Skeletal muscle satellite cell (primary cell): Measurements from ENCODE around the gene ARF3.

Source experiments
- H3K27me3 ChIP-seq: 2 replicates; pipeline ENCODE4 v1.7.0; 2013; ENCODE audit warnings: low read length; ENCODE audit not compliant: control insufficient read depth, insufficient read depth
- H3K36me3 ChIP-seq: 2 replicates; pipeline ENCODE4 v1.7.0; 2013; ENCODE audit warnings: mild to moderate bottlenecking, control low read depth, low read length; ENCODE audit not compliant: insufficient read depth
- H3K4me1 ChIP-seq: 2 replicates; pipeline ENCODE4 v1.7.0; 2013; ENCODE audit warnings: low read length; ENCODE audit not compliant: control insufficient read depth, insufficient read depth
- H3K4me2 ChIP-seq: 2 replicates; pipeline ENCODE4 v1.7.0; 2013; ENCODE audit warnings: mild to moderate bottlenecking, low read length
- H3K4me3 ChIP-seq: 2 replicates; pipeline ENCODE4 v1.7.0; 2013; ENCODE audit warnings: low read length
- H3K9ac ChIP-seq: 2 replicates; pipeline ENCODE4 v1.7.0; 2013; ENCODE audit warnings: mild to moderate bottlenecking, low read depth, low read length, moderate library complexity
- H3K9me3 ChIP-seq: replicated peaks from 2 replicates; pipeline ENCODE4 v1.7.0; 2013; ENCODE audit warnings: mild to moderate bottlenecking, control low read depth, low read length

Gene ARF3

GRCh38 chr12:48956279-48957140 is 777 bp downstream of the ARF3 start:
- no peaks in the 10 kb centered on the region for H3K27me3 ChIP-seq
- no peaks in the 10 kb centered on the region for H3K9me3 ChIP-seq
- H3K36me3 ChIP-seq: peaks cover 32% of the 10 kb centered on the region
- peaks cover 22% of the 10 kb centered on the region for H3K4me1 ChIP-seq
- peak overlapping the region; percentile 97 for H3K4me2 ChIP-seq
- peak overlapping the region; percentile 94 for H3K9ac ChIP-seq
- H3K4me3 ChIP-seq: peak overlapping the region; percentile 98

- no peak overlapping the region for H3K9ac ChIP-seq
- no peaks in the 10 kb centered on the region for H3K9me3 ChIP-seq
- H3K36me3 ChIP-seq: peaks cover 33% of the 10 kb centered on the region
- peaks cover 15% of the 10 kb centered on the region for H3K4me1 ChIP-seq
- H3K27me3 ChIP-seq: no peaks in the 10 kb centered on the region
- no peak overlapping the region for H3K4me3 ChIP-seq
- H3K4me2 ChIP-seq: peak overlapping the region; percentile 97
Observed at GRCh38 chr12:48954841-48955501, 2.3 kb downstream of the ARF3 start.

GRCh38 chr12:48954061-48954460 is 3.2 kb downstream of the ARF3 start:
- no peak overlapping the region for H3K9ac ChIP-seq
- no peaks in the 10 kb centered on the region for H3K27me3 ChIP-seq
- no peak overlapping the region for H3K4me2 ChIP-seq
- H3K9me3 ChIP-seq: no peaks in the 10 kb centered on the region
- H3K36me3 ChIP-seq: peaks cover 38% of the 10 kb centered on the region
- H3K4me3 ChIP-seq: no peak overlapping the region
- peaks cover 15% of the 10 kb centered on the region for H3K4me1 ChIP-seq

DNA sequence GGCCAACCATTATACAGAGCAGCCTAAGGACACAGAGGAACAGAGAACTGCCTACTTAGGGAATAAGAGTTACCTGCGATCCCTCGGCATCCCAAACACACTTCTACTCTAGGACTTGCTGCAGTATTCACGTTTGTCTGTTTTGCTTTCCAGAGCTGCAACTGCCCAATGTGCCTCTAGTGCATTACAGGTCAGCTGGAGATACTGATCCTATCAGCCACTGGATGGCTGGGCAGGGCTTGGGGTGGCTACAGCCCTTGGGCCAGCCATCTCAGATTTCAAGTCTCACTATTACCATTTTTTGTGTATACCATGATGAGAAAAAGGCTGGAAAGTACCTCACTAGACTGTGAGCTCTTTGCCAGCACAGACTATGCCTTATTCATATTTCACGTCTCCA is 4.6 kb downstream of the ARF3 start:
- H3K9me3 ChIP-seq: no peaks in the 10 kb centered on the region
- H3K27me3 ChIP-seq: no peaks in the 10 kb centered on the region
- H3K4me3 ChIP-seq: no peak overlapping the region
- H3K9ac ChIP-seq: no peak overlapping the region
- peaks cover 42% of the 10 kb centered on the region for H3K36me3 ChIP-seq
- H3K4me1 ChIP-seq: peaks cover 11% of the 10 kb centered on the region
- no peak overlapping the region for H3K4me2 ChIP-seq

DNA sequence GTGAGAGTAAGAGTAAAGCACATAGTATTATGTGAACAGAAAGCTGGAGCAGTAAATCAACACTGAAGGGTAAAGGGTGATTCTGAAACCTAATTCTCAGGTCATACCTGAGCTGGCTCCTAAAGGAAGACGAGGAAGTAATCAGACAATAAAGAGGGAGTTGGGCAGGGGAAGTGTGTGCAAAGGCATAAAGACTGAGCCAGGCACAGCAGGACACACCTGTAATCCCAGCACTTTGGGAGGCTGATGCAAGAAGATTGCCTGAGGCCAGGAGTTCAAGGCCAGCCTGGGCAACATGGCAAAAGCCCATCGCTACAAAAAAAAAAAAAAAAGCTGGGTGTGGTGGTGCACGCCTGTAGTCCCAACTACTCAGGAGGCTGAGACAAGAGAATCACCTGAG is 9.6 kb downstream of the ARF3 start:
- Histone ChIP-seq H3K4me1 (no peaks in the 10 kb centered on the region), H3K36me3 (peaks cover 24% of the 10 kb centered on the region), H3K4me3 (no peak overlapping the region), H3K4me2 (no peak overlapping the region), H3K27me3 (no peaks in the 10 kb centered on the region), H3K9ac (no peak overlapping the region), H3K9me3 (no peaks in the 10 kb centered on the region)

GRCh38 chr12:48946943-48947342 is 10.3 kb downstream of the ARF3 start:
- Histone ChIP-seq H3K4me3 (no peak overlapping the region), H3K36me3 (peaks cover 23% of the 10 kb centered on the region), H3K9me3 (no peaks in the 10 kb centered on the region), H3K27me3 (no peaks in the 10 kb centered on the region), H3K4me1 (no peaks in the 10 kb centered on the region), H3K4me2 (no peak overlapping the region), H3K9ac (no peak overlapping the region)

- no peaks in the 10 kb centered on the region for H3K9me3 ChIP-seq
- no peaks in the 10 kb centered on the region for H3K4me1 ChIP-seq
- no peak overlapping the region for H3K9ac ChIP-seq
- peaks cover 27% of the 10 kb centered on the region for H3K36me3 ChIP-seq
- no peaks in the 10 kb centered on the region for H3K27me3 ChIP-seq
- no peak overlapping the region for H3K4me2 ChIP-seq
- no peak overlapping the region for H3K4me3 ChIP-seq
Observed at GRCh38 chr12:48946205-48946604, 11.1 kb downstream of the ARF3 start.

DNA sequence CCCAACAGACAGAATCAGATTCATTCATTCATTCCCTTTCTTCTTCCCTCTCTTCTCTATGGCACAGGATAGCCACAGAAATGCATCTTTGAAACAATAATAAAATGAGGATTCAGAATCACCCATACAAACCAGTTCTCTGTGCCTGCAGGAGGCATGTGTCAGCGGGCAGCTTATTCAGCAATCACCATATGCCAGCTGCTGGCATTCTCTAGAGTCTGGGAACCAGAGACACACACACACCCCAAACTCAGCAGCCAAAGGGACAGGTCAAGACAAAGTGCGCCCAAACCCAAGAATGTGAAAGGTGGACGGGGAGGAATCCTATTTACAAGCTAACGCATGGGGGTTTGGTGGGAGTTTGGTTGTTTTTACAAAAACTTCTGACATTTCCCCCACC is 14.1 kb downstream of the ARF3 start:
- Histone ChIP-seq H3K27me3 (no peaks in the 10 kb centered on the region), H3K4me1 (peaks cover 3% of the 10 kb centered on the region), H3K9ac (no peak overlapping the region), H3K36me3 (peaks cover 38% of the 10 kb centered on the region), H3K4me3 (no peak overlapping the region), H3K4me2 (no peak overlapping the region), H3K9me3 (no peaks in the 10 kb centered on the region)

GRCh38 chr12:48940181-48940580 is 17.1 kb downstream of the ARF3 start:
- H3K27me3 ChIP-seq: no peaks in the 10 kb centered on the region
- H3K9ac ChIP-seq: no peak overlapping the region
- H3K9me3 ChIP-seq: no peaks in the 10 kb centered on the region
- peaks cover 3% of the 10 kb centered on the region for H3K4me1 ChIP-seq
- H3K36me3 ChIP-seq: peaks cover 55% of the 10 kb centered on the region
- no peak overlapping the region for H3K4me2 ChIP-seq
- no peak overlapping the region for H3K4me3 ChIP-seq

DNA sequence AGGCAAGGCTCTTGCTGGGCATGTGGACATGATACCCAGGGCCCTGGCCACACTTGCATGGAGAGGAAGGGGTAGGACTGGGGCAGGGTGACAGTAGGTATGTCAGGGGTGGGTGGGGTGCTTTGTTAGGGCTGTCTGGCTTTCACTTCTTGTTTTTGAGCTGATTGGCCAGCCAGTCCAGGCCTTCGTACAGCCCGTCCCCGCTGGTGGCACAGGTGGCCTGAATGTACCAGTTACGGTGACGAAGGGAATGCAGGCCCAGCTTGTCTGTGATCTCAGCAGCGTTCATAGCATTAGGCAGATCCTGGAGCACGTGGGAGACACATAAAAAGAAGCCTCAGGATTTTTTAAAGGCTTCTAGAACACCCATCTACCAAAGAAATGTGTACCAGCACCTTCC is 18.5 kb downstream of the ARF3 start:
- no peak overlapping the region for H3K4me2 ChIP-seq
- H3K9ac ChIP-seq: no peak overlapping the region
- no peaks in the 10 kb centered on the region for H3K27me3 ChIP-seq
- H3K36me3 ChIP-seq: peaks cover 62% of the 10 kb centered on the region
- H3K4me3 ChIP-seq: no peak overlapping the region
- H3K9me3 ChIP-seq: no peaks in the 10 kb centered on the region
- peaks cover 3% of the 10 kb centered on the region for H3K4me1 ChIP-seq

DNA sequence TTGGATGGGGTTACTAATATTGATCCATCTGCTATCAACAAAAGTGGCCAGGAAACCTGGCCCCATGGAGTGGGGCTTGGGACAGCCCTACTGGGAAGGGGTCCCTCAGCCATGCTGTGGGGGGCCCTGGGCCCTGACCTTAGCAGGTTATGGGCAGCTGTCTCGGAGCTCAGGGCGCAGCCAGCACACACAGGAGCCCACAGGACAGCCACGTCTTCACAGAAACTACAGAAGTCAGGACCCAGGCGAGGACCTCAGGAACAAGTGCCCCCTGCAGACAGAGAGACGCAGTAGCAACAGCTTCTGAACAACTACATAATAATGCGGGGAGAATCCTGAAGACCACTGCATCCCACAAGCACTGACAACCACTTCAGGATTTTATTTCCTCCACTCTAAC is 20.1 kb downstream of the ARF3 start:
- Histone ChIP-seq H3K4me3 (no peak overlapping the region), H3K27me3 (no peaks in the 10 kb centered on the region), H3K9me3 (no peaks in the 10 kb centered on the region), H3K4me1 (peaks cover 3% of the 10 kb centered on the region), H3K36me3 (peaks cover 70% of the 10 kb centered on the region), H3K9ac (no peak overlapping the region), H3K4me2 (no peak overlapping the region)
